Uterus (tissue), 2 donors: ENCODE data around the gene NFATC1.

Source experiments
- POLR2A ChIP-seq, 2 donors: fragments of 450-650 bp; IDR thresholded peaks; one replicate each; pipeline ENCODE4 v1.6.1; 2016; ENCODE audit warnings: antibody characterized with exemption in 2 of 2, mild to moderate bottlenecking in 1 of 2, moderate library complexity in 1 of 2
- TF ChIP-seq, protein P1 (sequence below), 4 experiments: fragments of 200-600 bp in 2 of 4; fragments of 450-650 bp in 2 of 4; sonication (generic) in 2 of 4; IDR thresholded peaks; one replicate each; pipeline ENCODE4 v1.5.1; 2016 to 2019; ENCODE audit warnings: antibody characterized with exemption in 4 of 4, mild to moderate bottlenecking in 2 of 4, moderate library complexity in 1 of 4

DNA sequence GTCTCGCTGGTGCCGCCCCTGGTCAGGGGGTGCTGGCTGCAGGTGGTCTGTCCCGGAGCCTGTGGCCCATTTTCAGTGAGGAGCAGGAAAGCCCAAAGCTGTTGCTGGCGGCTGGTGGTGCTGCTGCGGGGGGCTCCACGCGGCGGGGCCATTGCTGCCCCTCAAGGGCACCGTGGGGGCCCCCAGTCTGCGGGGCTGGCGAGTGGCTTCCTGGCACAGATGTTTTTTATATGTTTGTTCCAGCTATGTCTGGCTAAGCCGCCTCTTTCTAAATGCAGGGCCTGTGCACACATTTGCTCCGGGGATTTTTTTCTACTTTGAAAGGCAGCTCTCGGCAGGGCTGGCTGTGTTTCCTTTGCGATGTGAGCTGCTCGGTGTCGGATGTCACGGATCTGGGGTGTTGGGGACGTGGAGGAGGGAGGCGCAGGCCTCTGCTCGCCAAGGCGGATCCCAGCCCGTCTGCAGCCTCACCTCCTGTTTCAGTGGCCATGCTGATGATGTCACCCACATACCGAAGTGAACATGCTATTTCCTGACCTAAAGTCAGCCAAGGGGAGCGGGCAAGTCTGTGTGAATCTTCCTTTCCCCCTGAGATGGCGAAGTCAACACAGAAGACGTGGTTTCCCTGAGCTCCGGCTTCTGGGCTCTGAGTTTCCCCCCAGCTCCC lies 171.9 kb downstream of the NFATC1 start:
- TF ChIP-seq POLR2A (IDR thresholded peaks at IDR 0.05), result no peak
- TF ChIP-seq, protein P1, sequence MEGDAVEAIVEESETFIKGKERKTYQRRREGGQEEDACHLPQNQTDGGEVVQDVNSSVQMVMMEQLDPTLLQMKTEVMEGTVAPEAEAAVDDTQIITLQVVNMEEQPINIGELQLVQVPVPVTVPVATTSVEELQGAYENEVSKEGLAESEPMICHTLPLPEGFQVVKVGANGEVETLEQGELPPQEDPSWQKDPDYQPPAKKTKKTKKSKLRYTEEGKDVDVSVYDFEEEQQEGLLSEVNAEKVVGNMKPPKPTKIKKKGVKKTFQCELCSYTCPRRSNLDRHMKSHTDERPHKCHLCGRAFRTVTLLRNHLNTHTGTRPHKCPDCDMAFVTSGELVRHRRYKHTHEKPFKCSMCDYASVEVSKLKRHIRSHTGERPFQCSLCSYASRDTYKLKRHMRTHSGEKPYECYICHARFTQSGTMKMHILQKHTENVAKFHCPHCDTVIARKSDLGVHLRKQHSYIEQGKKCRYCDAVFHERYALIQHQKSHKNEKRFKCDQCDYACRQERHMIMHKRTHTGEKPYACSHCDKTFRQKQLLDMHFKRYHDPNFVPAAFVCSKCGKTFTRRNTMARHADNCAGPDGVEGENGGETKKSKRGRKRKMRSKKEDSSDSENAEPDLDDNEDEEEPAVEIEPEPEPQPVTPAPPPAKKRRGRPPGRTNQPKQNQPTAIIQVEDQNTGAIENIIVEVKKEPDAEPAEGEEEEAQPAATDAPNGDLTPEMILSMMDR (IDR thresholded peaks at IDR 0.05), result no peak
